GM12878 (cell line): Measurements from ENCODE around the gene KCNIP3. TPM values are rescaled to one million over a fixed set of nuclear protein-coding genes. Genes with fewer than 3 reads are reported as not detected.

Source experiments
- ATAC-seq: fragments of 200-7000 bp; cut with Tn5 transposase; 3 replicates; pipeline ENCODE4 v1.9.1; 2020; ENCODE audit warnings: mild to moderate bottlenecking, moderate library complexity
- BruUV-seq: library from RNA; stranded (reverse); fragments of 400-500 nt; replicated peaks from 2 replicates; lab custom pipeline; 2021; lab: Mats Ljungman, UMichigan
- CTCF ChIA-PET: fragments of 300-600 bp; sonication (Branson Sonifier 250); formaldehyde crosslinking; extraction: SDS; loops from one replicate; lab custom pipeline; 2021; ENCODE audit warnings: inconsistent platforms; lab: Yijun Ruan, JAX
- POLR2A ChIA-PET: fragments of 350-600 bp; formaldehyde crosslinking; extraction: SDS; loops from one replicate; lab custom pipeline; 2021; ENCODE audit warnings: inconsistent platforms; lab: Charles Lee
- RAD21 ChIA-PET: fragments of 300-600 bp; sonication (Branson Sonifier 250); formaldehyde crosslinking; loops from one replicate; lab custom pipeline; 2023; ENCODE audit warnings: antibody characterized with exemption; ENCODE audit not compliant: unreplicated experiment; lab: Charles Lee
- SMC1A ChIA-PET: fragments of 300-600 bp; sonication (Branson Sonifier 250); formaldehyde crosslinking; loops from one replicate; lab custom pipeline; 2023; ENCODE audit not compliant: unreplicated experiment, uncharacterized antibody; lab: Charles Lee
- DNase-seq: peaks from one replicate; pipeline ENCODE4 v3.0.0-alpha.2; 2011; ENCODE audit warnings: low read depth, low spot score
- FAIRE-seq: peaks from 3 replicates; lab custom pipeline; 2011; peaks lifted over from hg19 to GRCh38; lab: Jason Lieb, UNC
- H2AFZ ChIP-seq: 2 replicates; pipeline ENCODE4 v1.6.0; 2011; ENCODE audit warnings: low read depth, low read length, control low read depth; ENCODE audit not compliant: control insufficient read depth
- H3K27ac ChIP-seq: 2 replicates; pipeline ENCODE4 v1.5.1; 2011; ENCODE audit warnings: control low read depth; ENCODE audit not compliant: control insufficient read depth, insufficient read depth
- H3K27me3 ChIP-seq, 2 experiments: replicated peaks in 1 of 2; 2 replicates each; pipeline versions ENCODE4 v1.6.0 to v1.6.1; 2011; ENCODE audit warnings: low read length in 1 of 2; ENCODE audit not compliant: control insufficient read depth in 2 of 2, insufficient read depth in 2 of 2
- H3K36me3 ChIP-seq, 2 experiments: 2 replicates each; pipeline ENCODE4 v1.5.1; 2011; ENCODE audit warnings: low read length in 1 of 2; ENCODE audit not compliant: control insufficient read depth in 2 of 2, insufficient read depth in 2 of 2
- H3K4me1 ChIP-seq: 2 replicates; pipeline ENCODE4 v1.6.1; 2011; ENCODE audit warnings: mild to moderate bottlenecking, low read length, moderate library complexity, mixed read lengths; ENCODE audit not compliant: control insufficient read depth, insufficient read depth
- H3K4me2 ChIP-seq: 2 replicates; pipeline ENCODE4 v1.6.0; 2011; ENCODE audit warnings: control low read depth; ENCODE audit not compliant: control insufficient read depth, insufficient read depth
- H3K4me3 ChIP-seq: fragments of 200-600 bp; sonication (generic); 2 replicates; pipeline ENCODE4 v1.5.1; 2016
- H3K79me2 ChIP-seq: 2 replicates; pipeline ENCODE4 v1.6.0; 2011; ENCODE audit warnings: low read length; ENCODE audit not compliant: control insufficient read depth, insufficient read depth
- H3K9ac ChIP-seq: 2 replicates; pipeline ENCODE4 v1.8.0; 2011; ENCODE audit warnings: low read length, control low read depth, mixed read lengths; ENCODE audit not compliant: control insufficient read depth, insufficient read depth
- H3K9me3 ChIP-seq: replicated peaks from 3 replicates; pipeline ENCODE4 v1.5.1; 2011; ENCODE audit warnings: mild to moderate bottlenecking, low read length; ENCODE audit not compliant: control insufficient read depth, insufficient read depth
- H4K20me1 ChIP-seq: 2 replicates; pipeline ENCODE4 v1.6.0; 2011; ENCODE audit not compliant: control insufficient read depth, insufficient read depth
- EGR1 ChIP-seq, 2 experiments: IDR thresholded peaks; 1 replicate in 1 of 2; 2 replicates in 1 of 2; pipeline ENCODE4 v1.6.1; 2011 to 2012; ENCODE audit warnings: low read depth in 2 of 2, low read length in 2 of 2, borderline replicate concordance in 1 of 2, mild to moderate bottlenecking in 1 of 2, moderate library complexity in 1 of 2
- IRF4 ChIP-seq: IDR thresholded peaks from 2 replicates; pipeline ENCODE4 v1.6.1; 2011; ENCODE audit warnings: low read depth, low read length
- POLR2AphosphoS5 ChIP-seq: IDR thresholded peaks from 2 replicates; pipeline ENCODE4 v1.6.1; 2011; ENCODE audit warnings: mild to moderate bottlenecking, low read length, inconsistent platforms
- RELA ChIP-seq: fragments of 450-650 bp; IDR thresholded peaks from 2 replicates; pipeline ENCODE4 v1.8.0; 2014; ENCODE audit warnings: borderline replicate concordance; ENCODE audit not compliant: partially characterized antibody
- REST ChIP-seq: IDR thresholded peaks from 2 replicates; pipeline ENCODE4 v1.6.1; 2012; ENCODE audit warnings: mild to moderate bottlenecking, low read depth, low read length
- SMAD1 ChIP-seq: fragments of 450-650 bp; IDR thresholded peaks from 2 replicates; pipeline ENCODE4 v1.6.1; 2018; ENCODE audit warnings: mild to moderate bottlenecking, low read depth; ENCODE audit not compliant: partially characterized antibody
- ZNF24 ChIP-seq: fragments of 450-650 bp; IDR thresholded peaks from 2 replicates; pipeline ENCODE4 v1.6.1; 2017; ENCODE audit warnings: antibody characterized with exemption, mild to moderate bottlenecking
- WGBS: methylation state at CpG from one replicate; pipeline ENCODE4 v1.1.6; 2016; ENCODE audit warnings: low lambda C conversion rate; ENCODE audit not compliant: insufficient replicate concordance, insufficient coverage; ENCODE audit errors: missing lambda C conversion rate; 5-methylcytosine and 5-hydroxymethylcytosine counted together
- in situ Hi-C: fragments of 300-500 bp; cut with MboI; formaldehyde crosslinking; loops from 9 replicates; pipeline ENCODE4 v1.14.3; 2018; ENCODE audit warnings: mixed read lengths
- intact Hi-C: fragments of 100-400 bp; cut with micrococcal nuclease; formaldehyde crosslinking; loops from one replicate; pipeline ENCODE4 v1.14.2; 2022; ENCODE audit not compliant: unreplicated experiment
- polyA plus RNA-seq, 11 experiments: library from polyadenylated mRNA; depleted of rRNA in 4 of 11; unstranded in 6 of 11; stranded (reverse) in 5 of 11; fragments of >200 nt; fragmentation: Nextera tagmentation in 4 of 11; fragmentation: Illumina TruSeq in 1 of 11; extraction: Ambion mirVana in 4 of 11; extraction: Trizol in 1 of 11; gene quantifications; 1 replicate in 1 of 11; 2 replicates in 10 of 11; pipeline versions ENCODE4 v1.2.1 to v1.2.3, GENCODE V29; 2011 to 2016; ENCODE audit warnings: inconsistent platforms in 2 of 11, missing spikeins in 2 of 11, low read depth in 1 of 11
- total RNA-seq, 4 experiments: library from RNA; depleted of rRNA in 3 of 4; stranded (reverse); fragments of >200 nt in 3 of 4; fragmentation: Illumina TruSeq in 1 of 4; extraction: Trizol in 1 of 4; gene quantifications; 2 replicates each; pipeline versions ENCODE4 v1.2.1 to v1.2.3, GENCODE V29; 2013 to 2021

KCNIP3 gene
- total and polyA plus RNA-seq, 10 of the 15 experiments (the other 5 are each of a cell fraction or from before 2014, with no cell fraction given) = not detected

- TF ChIP-seq SMAD1 (no peak), REST (no peak), EGR1 (IDR thresholded peaks at IDR 0.05; ENCODE audit: borderline replicate concordance in 1 of 2, low read depth in 2 of 2, low read length in 2 of 2) (no peak), RELA (no peak), POLR2AphosphoS5 (no peak), IRF4 (no peak)
- TF ChIP-seq, all 136 proteins: peak for 0
These were observed 4.4 kb upstream of the KCNIP3 start (continued) for GRCh38 chr2:95292623-95293260.

- ChIA-PET SMC1A (no interaction called here), POLR2A (no interaction called here), RAD21 (no interaction called here), CTCF (no interaction called here)
- no peaks in the 10 kb centered on the region for H3K27me3 ChIP-seq
- WGBS = 46% methylated on average over 19 of the region's 19 CpGs
- H3K4me2 ChIP-seq = no peak overlapping the region
- H3K9ac ChIP-seq = no peak overlapping the region
- no peak overlapping the region for H3K4me3 ChIP-seq
- DNase-seq = no peak
- no peaks in the 10 kb centered on the region for H3K79me2 ChIP-seq
- no peak overlapping the region for H3K27ac ChIP-seq
- H3K9me3 ChIP-seq = no peaks in the 10 kb centered on the region; the same call in 2 of the 3 replicates
- H4K20me1 ChIP-seq = no peaks in the 10 kb centered on the region
- intact Hi-C loops = no loop called here
- in situ Hi-C loops = no loop called here
- no peak for FAIRE-seq
- TF ChIP-seq ZNF24 = no peak
- BruUV-seq = no TSS peak
- H2AFZ ChIP-seq = no peak overlapping the region
- ATAC-seq = no peak
- H3K4me1 ChIP-seq = no peaks in the 10 kb centered on the region
- H3K36me3 ChIP-seq = no peaks in the 10 kb centered on the region
These were observed 2.4 kb upstream of the KCNIP3 start for GRCh38 chr2:95294579-95295250.
